AG08395 (cell line): ENCODE results near the gene CAST.

Source experiments
- DNase-seq: peaks from one replicate; pipeline ENCODE4 v3.0.0; 2012; ENCODE audit warnings: mixed read lengths, low spot score

CAST gene

DNA sequence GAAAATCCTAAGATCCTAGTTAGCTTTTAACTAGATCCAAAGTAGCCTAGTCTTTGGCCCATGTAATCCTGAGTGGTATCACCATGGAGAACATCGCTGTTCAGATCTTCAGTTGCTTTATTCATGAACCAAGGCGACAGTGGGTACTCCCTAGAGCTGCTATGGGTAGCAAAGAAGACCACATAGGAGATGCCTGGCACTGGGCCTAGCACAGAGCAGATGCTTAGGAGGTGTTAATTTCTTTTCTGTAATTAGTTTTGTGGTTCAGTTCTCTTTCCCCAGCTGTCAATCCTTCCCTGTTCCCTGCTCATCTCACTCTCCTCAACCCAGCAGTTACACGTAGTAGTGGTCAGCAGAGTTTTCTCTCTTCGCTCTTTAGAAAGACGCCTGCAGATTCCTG, 9.3 kb downstream of the CAST start:
- no peak for DNase-seq

- DNase-seq = no peak
These were observed 11.0 kb downstream of the CAST start for GRCh38 chr5:96673127-96673526.

DNA sequence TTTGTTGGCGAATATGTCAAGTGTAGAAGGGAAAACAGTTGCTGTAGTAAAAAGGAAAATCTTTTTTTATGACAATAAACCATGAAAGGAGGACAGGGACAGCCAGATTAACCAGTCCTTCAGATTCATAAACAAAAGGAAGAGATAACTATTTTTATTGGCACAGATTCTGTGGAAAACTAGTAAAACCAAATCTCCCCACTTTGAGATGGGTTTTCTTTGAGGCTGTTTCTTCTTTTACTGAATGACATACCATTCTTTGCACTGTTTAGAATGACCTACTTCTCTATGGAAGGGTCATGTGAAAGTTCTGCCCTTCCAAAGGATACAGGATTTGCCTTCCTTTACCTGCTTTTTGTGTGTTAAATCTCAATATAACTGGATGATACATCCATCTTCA, 13.7 kb downstream of the CAST start:
- DNase-seq = no peak

DNA sequence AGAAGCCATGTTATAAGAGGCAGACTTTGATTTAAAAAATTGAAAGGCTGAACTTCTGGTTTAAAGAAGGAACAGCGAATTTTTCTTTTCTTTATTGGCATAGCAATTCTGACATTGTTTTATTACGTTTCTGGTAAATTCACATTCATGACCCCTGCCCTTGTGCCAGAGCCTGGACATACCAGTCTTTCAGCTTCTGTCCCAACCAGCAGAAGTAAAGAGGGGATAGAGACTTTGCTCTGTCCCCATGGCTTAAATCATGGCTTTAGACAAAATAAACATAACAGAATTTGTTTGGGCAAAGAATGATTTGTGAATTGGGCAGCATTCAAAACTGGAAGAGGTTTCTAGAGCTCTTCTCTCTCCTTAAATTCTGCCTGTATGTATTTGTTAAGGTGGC, 15.3 kb downstream of the CAST start:
- DNase-seq = no peak

- no peak for DNase-seq
These were observed 17.1 kb downstream of the CAST start for GRCh38 chr5:96679293-96679692.

GRCh38 chr5:96680759-96681470, 18.7 kb downstream of the CAST start:
- DNase-seq = no peak

DNA sequence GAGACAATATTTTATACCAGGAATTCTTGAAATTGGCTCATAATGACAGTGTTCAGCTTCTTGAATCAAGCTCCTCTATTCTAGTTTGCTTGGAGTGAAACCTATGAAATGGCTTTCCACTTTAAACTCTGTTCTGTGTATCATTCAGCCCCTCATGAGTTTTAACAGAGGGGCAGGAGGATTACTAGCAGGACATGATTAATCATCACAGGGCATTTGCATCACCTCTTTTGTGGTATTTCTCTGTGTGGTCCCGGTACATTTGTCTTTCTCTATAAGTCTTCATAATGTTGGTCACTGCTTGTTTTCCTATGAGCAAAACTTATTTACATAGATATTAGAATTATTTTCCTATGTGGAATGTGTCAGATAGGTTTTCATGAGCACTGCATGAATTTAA, 21.2 kb downstream of the CAST start:
- no peak for DNase-seq

GRCh38 chr5:96683810-96684209, 21.6 kb downstream of the CAST start:
- DNase-seq = no peak

- no peak for DNase-seq
These were observed 24.9 kb downstream of the CAST start for GRCh38 chr5:96687080-96687479.

GRCh38 chr5:96687812-96688453, 25.8 kb downstream of the CAST start:
- DNase-seq = peak; percentile 45

DNA sequence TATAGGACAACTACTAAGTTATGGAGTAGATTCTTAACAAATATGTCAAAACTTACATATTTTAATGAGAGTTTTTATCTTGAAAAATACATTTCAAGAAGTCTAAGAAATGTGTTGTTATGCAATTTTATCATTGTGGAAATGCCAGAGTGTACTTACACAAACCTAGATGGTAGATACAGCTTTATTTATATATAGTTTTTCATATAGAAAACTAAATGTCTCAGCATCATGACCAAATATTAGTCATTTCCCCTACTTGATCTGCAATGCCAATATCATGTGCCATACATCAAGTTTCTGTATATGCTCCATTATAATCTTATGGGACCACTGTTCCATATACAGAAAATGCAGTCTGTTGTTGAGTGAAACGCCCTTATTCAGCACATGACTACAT, 28.7 kb downstream of the CAST start:
- no peak for DNase-seq

DNA sequence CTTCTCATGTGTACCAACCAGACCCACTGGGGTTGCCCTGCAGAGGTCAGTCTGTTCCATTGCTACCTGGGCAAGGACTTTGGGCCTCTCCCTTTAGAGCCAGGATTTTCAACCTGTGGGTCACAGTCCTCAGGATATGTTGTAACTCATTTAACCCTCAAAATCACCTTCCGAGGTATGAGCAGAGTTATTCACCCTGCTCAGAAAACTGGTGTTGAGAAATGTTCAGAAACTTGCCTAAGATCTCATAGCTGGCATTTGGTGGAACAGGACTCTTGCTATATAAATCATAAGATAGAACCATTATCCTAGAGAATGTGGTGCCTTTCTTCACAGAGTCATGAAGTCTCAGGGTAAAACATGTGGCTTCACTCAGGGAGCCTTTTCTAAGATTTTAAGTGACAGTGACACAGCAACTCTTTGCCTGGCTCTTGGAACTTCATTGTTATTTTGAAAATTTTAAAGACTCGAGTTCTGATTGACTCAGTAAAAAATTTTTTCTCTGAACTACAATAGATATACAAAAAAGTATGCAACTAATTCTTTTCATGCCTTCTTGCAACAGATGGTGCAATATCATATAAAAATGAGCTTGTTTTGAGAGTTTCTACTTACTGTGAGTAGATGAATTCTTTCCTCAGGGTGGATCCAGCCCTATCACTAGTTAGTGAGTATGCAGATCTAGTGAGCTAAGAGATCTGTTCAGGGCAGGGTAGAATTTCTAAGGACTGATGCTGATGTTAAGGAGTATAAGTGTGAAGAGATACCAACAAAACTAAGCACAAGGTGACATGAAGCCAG, 29.5 kb downstream of the CAST start:
- peak; percentile 46 for DNase-seq

GRCh38 chr5:96692441-96692840, 30.3 kb downstream of the CAST start:
- DNase-seq = no peak

GRCh38 chr5:96699186-96699820, 37.1 kb downstream of the CAST start:
- peak; percentile 50 for DNase-seq

DNA sequence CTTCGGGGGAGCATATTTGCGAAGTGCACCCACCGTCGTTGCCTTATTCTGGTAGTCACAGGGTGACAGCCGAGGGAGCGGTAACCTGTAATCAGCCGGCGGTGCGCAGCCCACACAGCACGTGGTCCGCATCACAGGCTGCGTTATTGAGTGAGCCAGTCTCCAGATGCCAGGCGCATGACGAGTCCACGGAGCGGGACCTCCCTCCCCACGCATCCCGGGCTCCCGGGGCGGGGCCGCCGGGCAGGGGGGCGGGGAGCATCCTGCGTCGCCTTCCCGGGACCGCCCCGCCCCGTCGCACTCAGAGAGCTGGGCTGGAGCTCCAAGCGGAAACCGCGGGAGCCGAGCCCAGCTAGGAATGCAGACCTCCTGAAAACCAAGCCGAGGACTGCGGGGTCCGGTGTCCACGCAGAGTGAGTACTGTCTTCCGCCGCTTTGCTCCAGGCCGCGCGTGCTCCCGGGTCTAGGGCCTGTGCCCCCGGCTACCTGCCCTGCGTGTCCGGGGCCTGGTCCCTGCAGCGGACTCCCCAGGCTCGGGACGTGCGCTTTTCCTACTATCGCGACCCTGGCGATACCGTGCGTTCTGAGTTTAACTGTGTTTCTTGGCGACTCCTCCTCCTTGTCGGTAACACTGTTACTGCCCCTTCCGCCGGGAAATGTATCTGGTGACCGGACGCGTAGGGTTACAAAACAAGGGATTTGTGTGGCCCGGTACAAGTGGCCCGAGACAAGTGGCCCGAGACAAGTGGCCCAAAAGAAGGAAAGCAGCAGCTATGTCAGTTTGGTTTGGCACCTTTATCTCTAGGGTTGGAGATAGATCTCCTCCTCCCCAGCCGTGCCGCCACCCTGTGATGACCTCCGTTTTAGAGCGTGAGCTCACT, 40.6 kb downstream of the CAST start:
- DNase-seq = peak; percentile 99

DNA sequence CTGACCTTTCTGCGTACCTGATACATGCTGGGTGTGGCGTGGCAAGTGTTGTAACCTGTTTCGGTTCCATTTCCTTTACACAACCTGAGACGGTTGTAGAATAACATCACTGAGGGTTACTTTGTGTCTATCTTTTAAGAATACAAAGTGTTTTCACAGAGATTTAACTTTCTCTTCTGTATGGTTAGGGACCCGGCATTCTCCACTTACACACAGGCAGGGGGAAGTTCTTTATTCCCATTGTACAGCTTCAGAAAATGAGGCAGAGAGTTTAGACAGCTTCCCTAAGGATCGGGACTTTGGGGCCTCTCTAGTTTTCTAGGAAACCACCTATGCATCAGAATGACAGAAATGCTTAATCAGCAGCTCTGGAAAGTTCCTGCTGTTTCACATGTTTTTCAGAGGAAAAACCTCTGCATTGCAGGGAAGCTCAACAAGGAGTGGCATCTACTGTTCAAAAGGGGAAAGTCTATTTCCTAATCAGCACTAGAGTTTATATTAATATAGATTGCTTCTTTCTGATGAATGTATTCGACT, 41.3 kb downstream of the CAST start:
- DNase-seq = no peak

- no peak for DNase-seq
These were observed 41.8 kb downstream of the CAST start for GRCh38 chr5:96703995-96704394.

GRCh38 chr5:96706433-96707111, 44.4 kb downstream of the CAST start:
- no peak for DNase-seq

- DNase-seq = no peak
These were observed 46.4 kb downstream of the CAST start for GRCh38 chr5:96708600-96708999.

DNA sequence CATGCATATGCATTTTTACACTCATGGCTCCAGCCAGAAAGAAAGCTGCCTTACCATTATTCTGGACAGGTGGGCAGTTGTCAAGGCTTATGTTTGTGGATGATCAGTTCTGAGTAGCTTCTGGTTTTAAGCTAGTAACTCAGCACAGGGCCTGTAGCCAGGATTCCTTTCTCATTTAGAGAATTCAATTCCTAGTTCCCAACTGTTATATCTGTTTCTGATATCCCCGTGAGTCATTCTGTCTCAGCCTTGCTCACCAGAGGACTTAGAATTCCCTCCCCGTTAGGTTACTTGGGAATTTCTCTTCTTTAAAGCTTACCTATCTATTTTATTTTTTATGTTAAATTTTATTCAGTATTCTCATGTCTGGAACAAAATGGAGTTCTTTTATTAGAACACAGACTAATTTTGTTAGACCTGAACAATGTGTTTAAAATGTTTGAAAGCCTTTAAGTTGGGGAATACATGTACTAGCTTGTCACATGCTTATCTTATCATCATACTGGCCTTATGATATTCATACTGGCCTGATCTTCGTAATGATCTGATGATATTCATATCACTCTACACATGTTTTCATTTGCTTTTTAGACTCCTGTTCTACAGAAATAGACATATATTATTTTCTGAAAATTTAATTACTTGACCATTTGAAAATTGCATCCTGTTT, 47.1 kb downstream of the CAST start:
- peak; percentile 71 for DNase-seq
